ENCODE measurements around the gene SEL1L2. TPM values are rescaled to one million over a fixed set of nuclear protein-coding genes. Genes with fewer than 3 reads are reported as not detected.

Gene SEL1L2
- total RNA-seq, 1 experiment from 2014 or later: not detected

GRCh38 chr20:13819885-13820645 is 170.3 kb downstream of the SEL1L2 start:
- intact Hi-C loops (cut with micrococcal nuclease; ENCODE audit: unreplicated experiment): loop anchor here (1.0 to 10.0 kb wide), 2 partner anchors 135 to 235 kb away; no protein-coding TSS in a partner anchor
- CTCF ChIA-PET: interaction anchor here (0.7 kb wide), 1 partner anchor 25 kb away, joined by 3 read pairs; no protein-coding TSS in a partner anchor
- H3K4me3 ChIP-seq (ENCODE audit: low read depth, low read length, poor library complexity, severe bottlenecking): no peak overlapping the region
- no peaks in the 10 kb centered on the region for H3K27me3 ChIP-seq (replicated peaks; ENCODE audit: insufficient read depth, low read depth, low read length, poor library complexity)
- POLR2A ChIA-PET (ENCODE audit: low non-redundant PET): no interaction called here
- peak; percentile 53 for DNase-seq (ENCODE audit: low spot score)
- no TSS peak for BruUV-seq (replicated peaks)
- H3K4me1 ChIP-seq (ENCODE audit: insufficient read depth, low read length, poor library complexity, severe bottlenecking): no peaks in the 10 kb centered on the region
- TF ChIP-seq EZH2 (IDR thresholded peaks at IDR 0.05; ENCODE audit: borderline replicate concordance, low read depth, low read length, poor library complexity, severe bottlenecking): no peak
- TF ChIP-seq CTCF (conservative IDR thresholded peaks at IDR 0.05; ENCODE audit: low read depth, low read length): peak; percentile 67
- H3K36me3 ChIP-seq (ENCODE audit: insufficient read depth, low read length, poor library complexity, severe bottlenecking): peaks cover 32% of the 10 kb centered on the region
- no peak overlapping the region for H3K27ac ChIP-seq (ENCODE audit: low read depth, low read length, poor library complexity, severe bottlenecking)
- no peaks in the 10 kb centered on the region for H3K9me3 ChIP-seq (ENCODE audit: low read depth, low read length, poor library complexity, severe bottlenecking)

- no peaks in the 10 kb centered on the region for H3K4me1 ChIP-seq (ENCODE audit: insufficient read depth, low read length, poor library complexity, severe bottlenecking)
- no peaks in the 10 kb centered on the region for H3K27me3 ChIP-seq (replicated peaks; ENCODE audit: insufficient read depth, low read depth, low read length, poor library complexity)
- ChIA-PET POLR2A (ENCODE audit: low non-redundant PET) (no interaction called here), CTCF (no interaction called here)
- DNase-seq (ENCODE audit: low spot score): no peak
- H3K4me3 ChIP-seq (ENCODE audit: low read depth, low read length, poor library complexity, severe bottlenecking): no peak overlapping the region
- intact Hi-C loops (cut with micrococcal nuclease; ENCODE audit: unreplicated experiment): no loop called here
- no peak for TF ChIP-seq EZH2 (IDR thresholded peaks at IDR 0.05; ENCODE audit: borderline replicate concordance, low read depth, low read length, poor library complexity, severe bottlenecking)
- TF ChIP-seq CTCF (conservative IDR thresholded peaks at IDR 0.05; ENCODE audit: low read depth, low read length): no peak
- no peak overlapping the region for H3K27ac ChIP-seq (ENCODE audit: low read depth, low read length, poor library complexity, severe bottlenecking)
- H3K9me3 ChIP-seq (ENCODE audit: low read depth, low read length, poor library complexity, severe bottlenecking): no peaks in the 10 kb centered on the region
- no TSS peak for BruUV-seq (replicated peaks)
- peaks cover 58% of the 10 kb centered on the region for H3K36me3 ChIP-seq (ENCODE audit: insufficient read depth, low read length, poor library complexity, severe bottlenecking)
Observed at GRCh38 chr20:13817342-13817741, 173.1 kb downstream of the SEL1L2 start.

GRCh38 chr20:13816757-13817156 is 173.7 kb downstream of the SEL1L2 start:
- CTCF ChIA-PET: no interaction called here
- TF ChIP-seq EZH2 (IDR thresholded peaks at IDR 0.05; ENCODE audit: borderline replicate concordance, low read depth, low read length, poor library complexity, severe bottlenecking) (no peak), CTCF (conservative IDR thresholded peaks at IDR 0.05; ENCODE audit: low read depth, low read length) (no peak)
- no TSS peak for BruUV-seq (replicated peaks)
- H3K36me3 ChIP-seq (ENCODE audit: insufficient read depth, low read length, poor library complexity, severe bottlenecking): peaks cover 63% of the 10 kb centered on the region
- no peak overlapping the region for H3K4me3 ChIP-seq (ENCODE audit: low read depth, low read length, poor library complexity, severe bottlenecking)
- H3K9me3 ChIP-seq (ENCODE audit: low read depth, low read length, poor library complexity, severe bottlenecking): no peaks in the 10 kb centered on the region
- H3K27me3 ChIP-seq (replicated peaks; ENCODE audit: insufficient read depth, low read depth, low read length, poor library complexity): no peaks in the 10 kb centered on the region
- H3K27ac ChIP-seq (ENCODE audit: low read depth, low read length, poor library complexity, severe bottlenecking): no peak overlapping the region
- DNase-seq (ENCODE audit: low spot score): no peak
- no peaks in the 10 kb centered on the region for H3K4me1 ChIP-seq (ENCODE audit: insufficient read depth, low read length, poor library complexity, severe bottlenecking)
- intact Hi-C loops (cut with micrococcal nuclease; ENCODE audit: unreplicated experiment): no loop called here
- POLR2A ChIA-PET (ENCODE audit: low non-redundant PET): no interaction called here

Measured in A673 (cell line).